ENCODE results near the gene TCF12.

TCF12 gene

GRCh38 chr15:57307527-57308169 is 389.2 kb downstream of the TCF12 start:
- H3K4me3 ChIP-seq (replicated peaks; ENCODE audit: low read depth, low read length): no peak overlapping the region
- no peak for TF ChIP-seq CTCF (IDR thresholded peaks at IDR 0.05; ENCODE audit: low read depth, low read length, missing control alignments)
- no peak for DNase-seq (ENCODE audit: extremely low read depth, low read depth)

- H3K4me3 ChIP-seq (replicated peaks; ENCODE audit: low read depth, low read length): no peak overlapping the region
- TF ChIP-seq CTCF (IDR thresholded peaks at IDR 0.05; ENCODE audit: low read depth, low read length, missing control alignments): no peak
Observed at GRCh38 chr15:57308170-57308545, 389.7 kb downstream of the TCF12 start.

GRCh38 chr15:57309856-57310760 is 391.7 kb downstream of the TCF12 start:
- no peak for TF ChIP-seq CTCF (IDR thresholded peaks at IDR 0.05; ENCODE audit: low read depth, low read length, missing control alignments)
- no peak overlapping the region for H3K4me3 ChIP-seq (replicated peaks; ENCODE audit: low read depth, low read length)
- no peak for DNase-seq (ENCODE audit: extremely low read depth, low read depth)

More at GRCh38 chr15:57308170-57308545, 389.7 kb downstream of the TCF12 start:
- DNase-seq (ENCODE audit: extremely low read depth, low read depth): no peak

GRCh38 chr15:57310876-57311275 is 392.4 kb downstream of the TCF12 start:
- no peak for DNase-seq (ENCODE audit: extremely low read depth, low read depth)
- TF ChIP-seq CTCF (IDR thresholded peaks at IDR 0.05; ENCODE audit: low read depth, low read length, missing control alignments): no peak
- no peak overlapping the region for H3K4me3 ChIP-seq (replicated peaks; ENCODE audit: low read depth, low read length)

- no peak for TF ChIP-seq CTCF (IDR thresholded peaks at IDR 0.05; ENCODE audit: low read depth, low read length, missing control alignments)
- no peak for DNase-seq (ENCODE audit: extremely low read depth, low read depth)
- no peak overlapping the region for H3K4me3 ChIP-seq (replicated peaks; ENCODE audit: low read depth, low read length)
Observed at GRCh38 chr15:57312006-57312317, 393.5 kb downstream of the TCF12 start.

GRCh38 chr15:57312318-57313133 is 394.1 kb downstream of the TCF12 start:
- no peak overlapping the region for H3K4me3 ChIP-seq (replicated peaks; ENCODE audit: low read depth, low read length)
- TF ChIP-seq CTCF (IDR thresholded peaks at IDR 0.05; ENCODE audit: low read depth, low read length, missing control alignments): no peak

More at GRCh38 chr15:57312318-57313133, 394.1 kb downstream of the TCF12 start:
- DNase-seq (ENCODE audit: extremely low read depth, low read depth): no peak

Measured in HFF-Myc (cell line).